Loucy (cell line): ENCODE measurements around the gene PPFIA1.

Experiments
- H2AFZ ChIP-seq: fragments of 200-600 bp; sonication (generic); 2 replicates; pipeline ENCODE4 v1.6.0; 2016; ENCODE audit warnings: antibody characterized with exemption, mild to moderate bottlenecking, low read length, moderate library complexity
- H3F3A ChIP-seq: fragments of 200-600 bp; 2 replicates; pipeline ENCODE4 v1.6.0; 2016; ENCODE audit warnings: antibody characterized with exemption, low read depth, mild to moderate bottlenecking
- H3K27me3 ChIP-seq: fragments of 200-600 bp; sonication (generic); 2 replicates; pipeline ENCODE4 v1.6.1; 2014; ENCODE audit warnings: low read length, mild to moderate bottlenecking; ENCODE audit not compliant: insufficient read depth, poor library complexity, severe bottlenecking
- H3K36me3 ChIP-seq: fragments of 200-600 bp; sonication (generic); 2 replicates; pipeline ENCODE4 v1.6.1; 2016; ENCODE audit warnings: low read length; ENCODE audit not compliant: insufficient read depth
- H3K4me1 ChIP-seq: fragments of 200-600 bp; sonication (generic); 2 replicates; pipeline ENCODE4 v1.5.1; 2014; ENCODE audit warnings: low read length, mild to moderate bottlenecking; ENCODE audit not compliant: insufficient read depth, poor library complexity, severe bottlenecking
- H3K4me2 ChIP-seq: fragments of 200-600 bp; sonication (generic); 2 replicates; pipeline ENCODE4 v1.6.0; 2014; ENCODE audit warnings: antibody characterized with exemption, low read length, low read depth, mild to moderate bottlenecking; ENCODE audit not compliant: poor library complexity, severe bottlenecking
- H3K4me3 ChIP-seq: fragments of 200-600 bp; sonication (generic); 2 replicates; pipeline ENCODE4 v1.5.1; 2014; ENCODE audit warnings: low read length, mild to moderate bottlenecking, mixed read lengths; ENCODE audit not compliant: poor library complexity, severe bottlenecking
- H3K79me2 ChIP-seq: fragments of 200-600 bp; sonication (generic); 2 replicates; pipeline ENCODE4 v1.6.1; 2014; ENCODE audit warnings: low read length; ENCODE audit not compliant: insufficient read depth
- H3K9ac ChIP-seq: fragments of 200-600 bp; sonication (generic); 2 replicates; pipeline ENCODE4 v1.6.0; 2014; ENCODE audit warnings: mild to moderate bottlenecking, low read depth, low read length, moderate library complexity; ENCODE audit not compliant: poor library complexity, severe bottlenecking
- H3K9me2 ChIP-seq: fragments of 200-600 bp; sonication (generic); replicated peaks from 2 replicates; pipeline ENCODE4 v1.6.1; 2016; ENCODE audit warnings: low read depth, low read length, mixed read lengths
- H3K9me3 ChIP-seq: fragments of 200-600 bp; sonication (generic); 2 replicates; pipeline ENCODE4 v1.6.1; 2014; ENCODE audit warnings: mild to moderate bottlenecking, antibody characterized with exemption, low read length, low read depth; ENCODE audit not compliant: insufficient read depth
- H4K20me1 ChIP-seq: fragments of 200-600 bp; sonication (generic); 2 replicates; pipeline ENCODE4 v1.6.0; 2014; ENCODE audit warnings: antibody characterized with exemption, low read length, mild to moderate bottlenecking; ENCODE audit not compliant: insufficient read depth, poor library complexity, severe bottlenecking
- CTCF ChIP-seq: fragments of 200-600 bp; sonication (generic); conservative IDR thresholded peaks from 2 replicates; pipeline ENCODE4 v1.5.1; 2014; ENCODE audit warnings: mild to moderate bottlenecking, antibody characterized with exemption, low read length
- EZH2phosphoT487 ChIP-seq: fragments of 200-600 bp; IDR thresholded peaks from 2 replicates; pipeline ENCODE4 v1.6.1; 2018; ENCODE audit warnings: antibody characterized with exemption, mild to moderate bottlenecking, moderate library complexity, borderline replicate concordance

The PPFIA1 gene

GRCh38 chr11:70410276-70411205 is 140.1 kb downstream of the PPFIA1 start:
- Histone ChIP-seq H3K9me3 (no peaks in the 10 kb centered on the region), H3K4me2 (no peak overlapping the region), H2AFZ (no peak overlapping the region), H3K79me2 (no peaks in the 10 kb centered on the region), H3K4me1 (no peaks in the 10 kb centered on the region), H3F3A (no peaks in the 10 kb centered on the region), H3K4me3 (no peak overlapping the region), H3K9ac (no peak overlapping the region), H3K27me3 (peaks cover 2% of the 10 kb centered on the region), H3K36me3 (no peaks in the 10 kb centered on the region), H3K9me2 (no peaks in the 10 kb centered on the region), H4K20me1 (no peaks in the 10 kb centered on the region)
- TF ChIP-seq EZH2phosphoT487 = no peak
- no peak for TF ChIP-seq CTCF

GRCh38 chr11:70411713-70412452 is 141.4 kb downstream of the PPFIA1 start:
- no peaks in the 10 kb centered on the region for H3F3A ChIP-seq
- H3K9ac ChIP-seq = no peak overlapping the region
- H3K9me2 ChIP-seq = no peaks in the 10 kb centered on the region
- no peaks in the 10 kb centered on the region for H3K79me2 ChIP-seq
- no peaks in the 10 kb centered on the region for H3K36me3 ChIP-seq
- H3K4me1 ChIP-seq = no peaks in the 10 kb centered on the region
- no peak overlapping the region for H3K4me3 ChIP-seq
- H4K20me1 ChIP-seq = no peaks in the 10 kb centered on the region
- H3K4me2 ChIP-seq = no peak overlapping the region
- H3K9me3 ChIP-seq = no peaks in the 10 kb centered on the region
- no peaks in the 10 kb centered on the region for H3K27me3 ChIP-seq
- H2AFZ ChIP-seq = no peak overlapping the region
- TF ChIP-seq EZH2phosphoT487 (no peak), CTCF (no peak)

- no peaks in the 10 kb centered on the region for H3K9me2 ChIP-seq
- no peak overlapping the region for H3K9ac ChIP-seq
- H3K9me3 ChIP-seq = no peaks in the 10 kb centered on the region
- no peak overlapping the region for H3K4me2 ChIP-seq
- H4K20me1 ChIP-seq = no peaks in the 10 kb centered on the region
- H3K27me3 ChIP-seq = no peaks in the 10 kb centered on the region
- H2AFZ ChIP-seq = no peak overlapping the region
- TF ChIP-seq CTCF (no peak), EZH2phosphoT487 (no peak)
- H3K4me1 ChIP-seq = no peaks in the 10 kb centered on the region
- no peaks in the 10 kb centered on the region for H3F3A ChIP-seq
- H3K4me3 ChIP-seq = no peak overlapping the region
- H3K79me2 ChIP-seq = no peaks in the 10 kb centered on the region
- H3K36me3 ChIP-seq = no peaks in the 10 kb centered on the region
Observed at GRCh38 chr11:70413151-70413550, 142.7 kb downstream of the PPFIA1 start.
